GM12878 (cell line): ENCODE measurements around the gene DEPDC1B. TPM values are rescaled to one million over a fixed set of nuclear protein-coding genes. Genes with fewer than 3 reads are reported as not detected.

Experiments used
- ATAC-seq: fragments of 200-7000 bp; cut with Tn5 transposase; 3 replicates; pipeline ENCODE4 v1.9.1; 2020; ENCODE audit warnings: mild to moderate bottlenecking, moderate library complexity
- BruUV-seq: library from RNA; stranded (reverse); fragments of 400-500 nt; replicated peaks from 2 replicates; lab custom pipeline; 2021; lab: Mats Ljungman, UMichigan
- CTCF ChIA-PET: fragments of 300-600 bp; sonication (Branson Sonifier 250); formaldehyde crosslinking; extraction: SDS; loops from one replicate; lab custom pipeline; 2021; ENCODE audit warnings: inconsistent platforms; lab: Yijun Ruan, JAX
- POLR2A ChIA-PET: fragments of 350-600 bp; formaldehyde crosslinking; extraction: SDS; loops from one replicate; lab custom pipeline; 2021; ENCODE audit warnings: inconsistent platforms; lab: Charles Lee
- RAD21 ChIA-PET: fragments of 300-600 bp; sonication (Branson Sonifier 250); formaldehyde crosslinking; loops from one replicate; lab custom pipeline; 2023; ENCODE audit warnings: antibody characterized with exemption; ENCODE audit not compliant: unreplicated experiment; lab: Charles Lee
- SMC1A ChIA-PET: fragments of 300-600 bp; sonication (Branson Sonifier 250); formaldehyde crosslinking; loops from one replicate; lab custom pipeline; 2023; ENCODE audit not compliant: unreplicated experiment, uncharacterized antibody; lab: Charles Lee
- DNase-seq: peaks from one replicate; pipeline ENCODE4 v3.0.0-alpha.2; 2011; ENCODE audit warnings: low read depth, low spot score
- FAIRE-seq: peaks from 3 replicates; lab custom pipeline; 2011; peaks lifted over from hg19 to GRCh38; lab: Jason Lieb, UNC
- H2AFZ ChIP-seq: 2 replicates; pipeline ENCODE4 v1.6.0; 2011; ENCODE audit warnings: low read depth, low read length, control low read depth; ENCODE audit not compliant: control insufficient read depth
- H3K27ac ChIP-seq: 2 replicates; pipeline ENCODE4 v1.5.1; 2011; ENCODE audit warnings: control low read depth; ENCODE audit not compliant: control insufficient read depth, insufficient read depth
- H3K27me3 ChIP-seq, 2 experiments: replicated peaks in 1 of 2; 2 replicates each; pipeline versions ENCODE4 v1.6.0 to v1.6.1; 2011; ENCODE audit warnings: low read length in 1 of 2; ENCODE audit not compliant: control insufficient read depth in 2 of 2, insufficient read depth in 2 of 2
- H3K36me3 ChIP-seq, 2 experiments: 2 replicates each; pipeline ENCODE4 v1.5.1; 2011; ENCODE audit warnings: low read length in 1 of 2; ENCODE audit not compliant: control insufficient read depth in 2 of 2, insufficient read depth in 2 of 2
- H3K4me1 ChIP-seq: 2 replicates; pipeline ENCODE4 v1.6.1; 2011; ENCODE audit warnings: mild to moderate bottlenecking, low read length, moderate library complexity, mixed read lengths; ENCODE audit not compliant: control insufficient read depth, insufficient read depth
- H3K4me2 ChIP-seq: 2 replicates; pipeline ENCODE4 v1.6.0; 2011; ENCODE audit warnings: control low read depth; ENCODE audit not compliant: control insufficient read depth, insufficient read depth
- H3K4me3 ChIP-seq: fragments of 200-600 bp; sonication (generic); 2 replicates; pipeline ENCODE4 v1.5.1; 2016
- H3K79me2 ChIP-seq: 2 replicates; pipeline ENCODE4 v1.6.0; 2011; ENCODE audit warnings: low read length; ENCODE audit not compliant: control insufficient read depth, insufficient read depth
- H3K9ac ChIP-seq: 2 replicates; pipeline ENCODE4 v1.8.0; 2011; ENCODE audit warnings: low read length, control low read depth, mixed read lengths; ENCODE audit not compliant: control insufficient read depth, insufficient read depth
- H3K9me3 ChIP-seq: replicated peaks from 3 replicates; pipeline ENCODE4 v1.5.1; 2011; ENCODE audit warnings: mild to moderate bottlenecking, low read length; ENCODE audit not compliant: control insufficient read depth, insufficient read depth
- H4K20me1 ChIP-seq: 2 replicates; pipeline ENCODE4 v1.6.0; 2011; ENCODE audit not compliant: control insufficient read depth, insufficient read depth
- BCL3 ChIP-seq: IDR thresholded peaks from 2 replicates; pipeline ENCODE4 v1.6.1; 2011; ENCODE audit warnings: borderline replicate concordance, low read depth, mild to moderate bottlenecking, moderate library complexity, low read length; ENCODE audit not compliant: insufficient read depth, poor library complexity, severe bottlenecking
- HSF1 ChIP-seq: fragments of 150-350 bp; IDR thresholded peaks from 2 replicates; pipeline ENCODE4 v1.6.1; 2014; ENCODE audit warnings: mild to moderate bottlenecking, low read depth, low read length
- RBBP5 ChIP-seq: fragments of 200-600 bp; sonication (generic); conservative IDR thresholded peaks from 2 replicates; pipeline ENCODE4 v1.6.1; 2016
- SMC3 ChIP-seq: IDR thresholded peaks from 2 replicates; pipeline ENCODE4 v1.6.1; 2011; ENCODE audit warnings: low read length, improper control_type of control experiment, borderline replicate concordance
- STAT3 ChIP-seq: IDR thresholded peaks from 2 replicates; pipeline ENCODE4 v1.6.1; 2011; ENCODE audit warnings: low read depth, low read length, improper control_type of control experiment
- TCF12 ChIP-seq: IDR thresholded peaks from 2 replicates; pipeline ENCODE4 v1.6.1; 2011; ENCODE audit warnings: low read depth, mild to moderate bottlenecking, low read length
- WGBS: methylation state at CpG from one replicate; pipeline ENCODE4 v1.1.6; 2016; ENCODE audit warnings: low lambda C conversion rate; ENCODE audit not compliant: insufficient replicate concordance, insufficient coverage; ENCODE audit errors: missing lambda C conversion rate; 5-methylcytosine and 5-hydroxymethylcytosine counted together
- in situ Hi-C: fragments of 300-500 bp; cut with MboI; formaldehyde crosslinking; loops from 9 replicates; pipeline ENCODE4 v1.14.3; 2018; ENCODE audit warnings: mixed read lengths
- intact Hi-C: fragments of 100-400 bp; cut with micrococcal nuclease; formaldehyde crosslinking; loops from one replicate; pipeline ENCODE4 v1.14.2; 2022; ENCODE audit not compliant: unreplicated experiment
- polyA plus RNA-seq, 11 experiments: library from polyadenylated mRNA; depleted of rRNA in 4 of 11; unstranded in 6 of 11; stranded (reverse) in 5 of 11; fragments of >200 nt; fragmentation: Nextera tagmentation in 4 of 11; fragmentation: Illumina TruSeq in 1 of 11; extraction: Ambion mirVana in 4 of 11; extraction: Trizol in 1 of 11; gene quantifications; 1 replicate in 1 of 11; 2 replicates in 10 of 11; pipeline versions ENCODE4 v1.2.1 to v1.2.3, GENCODE V29; 2011 to 2016; ENCODE audit warnings: inconsistent platforms in 2 of 11, missing spikeins in 2 of 11, low read depth in 1 of 11
- total RNA-seq, 4 experiments: library from RNA; depleted of rRNA in 3 of 4; stranded (reverse); fragments of >200 nt in 3 of 4; fragmentation: Illumina TruSeq in 1 of 4; extraction: Trizol in 1 of 4; gene quantifications; 2 replicates each; pipeline versions ENCODE4 v1.2.1 to v1.2.3, GENCODE V29; 2013 to 2021

Gene DEPDC1B
- total and polyA plus RNA-seq, 10 of the 15 experiments (the other 5 are each of a cell fraction or from before 2014, with no cell fraction given): 29.7 to 56.5 (median 35.5) TPM

GRCh38 chr5:60671899-60672692, 27.9 kb downstream of the DEPDC1B start:
- no TSS peak for BruUV-seq
- no peak overlapping the region for H3K27ac ChIP-seq
- TF ChIP-seq HSF1 (no peak), SMC3 (no peak), STAT3 (no peak), TCF12 (no peak), BCL3 (no peak), RBBP5 (no peak)

More at GRCh38 chr5:60671899-60672692, 27.9 kb downstream of the DEPDC1B start:
- Histone ChIP-seq H2AFZ (no peak overlapping the region), H3K36me3 (peaks cover 0 to 8% of the 10 kb centered on the region in 2 experiments; a peak in 2 of 4 replicates), H4K20me1 (no peaks in the 10 kb centered on the region), H3K4me2 (no peak overlapping the region), H3K4me3 (no peak overlapping the region), H3K9me3 (no peaks in the 10 kb centered on the region), H3K79me2 (no peaks in the 10 kb centered on the region; the same call in 1 of the 2 replicates), H3K4me1 (no peaks in the 10 kb centered on the region), H3K27me3 (no peaks in the 10 kb centered on the region), H3K9ac (no peak overlapping the region)
- CTCF ChIA-PET: interaction anchor here (0.8 kb wide), 1 partner anchor 20 kb away, joined by 3 read pairs; no protein-coding TSS in a partner anchor
- FAIRE-seq (no peak), ATAC-seq (no peak), DNase-seq (no peak)
- 89% methylated on average over 6 of the region's 6 CpGs for WGBS
- SMC1A ChIA-PET: interaction anchor here (1.5 kb wide), 1 partner anchor 19 kb away, joined by 3 read pairs; no protein-coding TSS in a partner anchor
- intact Hi-C loops (loop anchor here (10.0 kb wide), 2 partner anchors 383 to 983 kb away; no protein-coding TSS in a partner anchor), in situ Hi-C loops (loop anchor here (5.0 kb wide), 1 partner anchor 860 kb away; no protein-coding TSS in a partner anchor)
- RAD21 ChIA-PET: no interaction called here
- POLR2A ChIA-PET: no interaction called here
